Loucy (cell line): ENCODE data around the gene HPGD.

Experiments used
- H2AFZ ChIP-seq: fragments of 200-600 bp; sonication (generic); 2 replicates; pipeline ENCODE4 v1.6.0; 2016; ENCODE audit warnings: antibody characterized with exemption, mild to moderate bottlenecking, low read length, moderate library complexity
- H3F3A ChIP-seq: fragments of 200-600 bp; 2 replicates; pipeline ENCODE4 v1.6.0; 2016; ENCODE audit warnings: antibody characterized with exemption, low read depth, mild to moderate bottlenecking
- H3K27me3 ChIP-seq: fragments of 200-600 bp; sonication (generic); 2 replicates; pipeline ENCODE4 v1.6.1; 2014; ENCODE audit warnings: low read length, mild to moderate bottlenecking; ENCODE audit not compliant: insufficient read depth, poor library complexity, severe bottlenecking
- H3K36me3 ChIP-seq: fragments of 200-600 bp; sonication (generic); 2 replicates; pipeline ENCODE4 v1.6.1; 2016; ENCODE audit warnings: low read length; ENCODE audit not compliant: insufficient read depth
- H3K4me1 ChIP-seq: fragments of 200-600 bp; sonication (generic); 2 replicates; pipeline ENCODE4 v1.5.1; 2014; ENCODE audit warnings: low read length, mild to moderate bottlenecking; ENCODE audit not compliant: insufficient read depth, poor library complexity, severe bottlenecking
- H3K4me2 ChIP-seq: fragments of 200-600 bp; sonication (generic); 2 replicates; pipeline ENCODE4 v1.6.0; 2014; ENCODE audit warnings: antibody characterized with exemption, low read length, low read depth, mild to moderate bottlenecking; ENCODE audit not compliant: poor library complexity, severe bottlenecking
- H3K4me3 ChIP-seq: fragments of 200-600 bp; sonication (generic); 2 replicates; pipeline ENCODE4 v1.5.1; 2014; ENCODE audit warnings: low read length, mild to moderate bottlenecking, mixed read lengths; ENCODE audit not compliant: poor library complexity, severe bottlenecking
- H3K79me2 ChIP-seq: fragments of 200-600 bp; sonication (generic); 2 replicates; pipeline ENCODE4 v1.6.1; 2014; ENCODE audit warnings: low read length; ENCODE audit not compliant: insufficient read depth
- H3K9ac ChIP-seq: fragments of 200-600 bp; sonication (generic); 2 replicates; pipeline ENCODE4 v1.6.0; 2014; ENCODE audit warnings: mild to moderate bottlenecking, low read depth, low read length, moderate library complexity; ENCODE audit not compliant: poor library complexity, severe bottlenecking
- H3K9me2 ChIP-seq: fragments of 200-600 bp; sonication (generic); replicated peaks from 2 replicates; pipeline ENCODE4 v1.6.1; 2016; ENCODE audit warnings: low read depth, low read length, mixed read lengths
- H3K9me3 ChIP-seq: fragments of 200-600 bp; sonication (generic); 2 replicates; pipeline ENCODE4 v1.6.1; 2014; ENCODE audit warnings: mild to moderate bottlenecking, antibody characterized with exemption, low read length, low read depth; ENCODE audit not compliant: insufficient read depth
- H4K20me1 ChIP-seq: fragments of 200-600 bp; sonication (generic); 2 replicates; pipeline ENCODE4 v1.6.0; 2014; ENCODE audit warnings: antibody characterized with exemption, low read length, mild to moderate bottlenecking; ENCODE audit not compliant: insufficient read depth, poor library complexity, severe bottlenecking
- CTCF ChIP-seq: fragments of 200-600 bp; sonication (generic); conservative IDR thresholded peaks from 2 replicates; pipeline ENCODE4 v1.5.1; 2014; ENCODE audit warnings: mild to moderate bottlenecking, antibody characterized with exemption, low read length
- EZH2phosphoT487 ChIP-seq: fragments of 200-600 bp; IDR thresholded peaks from 2 replicates; pipeline ENCODE4 v1.6.1; 2018; ENCODE audit warnings: antibody characterized with exemption, mild to moderate bottlenecking, moderate library complexity, borderline replicate concordance

Gene HPGD

GRCh38 chr4:174449944-174450785, 72.1 kb downstream of the HPGD start:
- no peaks in the 10 kb centered on the region for H3K9me3 ChIP-seq
- no peaks in the 10 kb centered on the region for H3K27me3 ChIP-seq
- no peaks in the 10 kb centered on the region for H3K79me2 ChIP-seq
- H3K4me3 ChIP-seq: no peak overlapping the region
- H2AFZ ChIP-seq: peak overlapping the region; percentile 21; the same call in 1 of the 2 replicates
- no peak for TF ChIP-seq CTCF
- no peak for TF ChIP-seq EZH2phosphoT487
- no peaks in the 10 kb centered on the region for H3K36me3 ChIP-seq
- H3K4me1 ChIP-seq: no peaks in the 10 kb centered on the region
- H3K9me2 ChIP-seq: no peaks in the 10 kb centered on the region
- no peaks in the 10 kb centered on the region for H4K20me1 ChIP-seq
- no peak overlapping the region for H3K4me2 ChIP-seq
- no peaks in the 10 kb centered on the region for H3F3A ChIP-seq
- no peak overlapping the region for H3K9ac ChIP-seq

- Histone ChIP-seq H3K36me3 (no peaks in the 10 kb centered on the region), H3F3A (no peaks in the 10 kb centered on the region), H2AFZ (no peak overlapping the region), H3K9ac (no peak overlapping the region), H3K27me3 (no peaks in the 10 kb centered on the region), H3K79me2 (no peaks in the 10 kb centered on the region), H3K4me1 (peaks cover 4% of the 10 kb centered on the region), H4K20me1 (no peaks in the 10 kb centered on the region), H3K4me2 (no peak overlapping the region), H3K9me2 (no peaks in the 10 kb centered on the region), H3K4me3 (no peak overlapping the region), H3K9me3 (no peaks in the 10 kb centered on the region)
- TF ChIP-seq EZH2phosphoT487 (no peak), CTCF (no peak)
Observed at GRCh38 chr4:174449152-174449551, 73.1 kb downstream of the HPGD start.

- no peaks in the 10 kb centered on the region for H3K27me3 ChIP-seq
- H3K79me2 ChIP-seq: no peaks in the 10 kb centered on the region
- H3K4me1 ChIP-seq: peaks cover 5% of the 10 kb centered on the region
- no peaks in the 10 kb centered on the region for H3K9me3 ChIP-seq
- H2AFZ ChIP-seq: no peak overlapping the region
- no peaks in the 10 kb centered on the region for H3K36me3 ChIP-seq
- no peaks in the 10 kb centered on the region for H3K9me2 ChIP-seq
- no peaks in the 10 kb centered on the region for H4K20me1 ChIP-seq
- H3F3A ChIP-seq: no peaks in the 10 kb centered on the region
- H3K9ac ChIP-seq: no peak overlapping the region
- no peak overlapping the region for H3K4me3 ChIP-seq
- H3K4me2 ChIP-seq: no peak overlapping the region
- TF ChIP-seq EZH2phosphoT487: no peak
- TF ChIP-seq CTCF: no peak
Observed at GRCh38 chr4:174444390-174444789, 77.9 kb downstream of the HPGD start.
